Measurements from ENCODE around the gene LMO7.
"Not testable (repeated sequence)": the region's sequence is repeated elsewhere in the genome, so short reads cannot be mapped to it uniquely, and the experiment has no call there.

LMO7 gene

GRCh38 chr13:75743072-75743471 lies 106.9 kb downstream of the LMO7 start:
- DNase-seq (ENCODE audit: low read depth, low spot score) = not testable (repeated sequence)

- DNase-seq (ENCODE audit: low read depth, low spot score) = no peak
These were observed 108.0 kb downstream of the LMO7 start for GRCh38 chr13:75744127-75744526.

GRCh38 chr13:75745387-75745786 lies 109.3 kb downstream of the LMO7 start:
- no peak for DNase-seq (ENCODE audit: low read depth, low spot score)

GRCh38 chr13:75748874-75749273 lies 112.7 kb downstream of the LMO7 start:
- DNase-seq (ENCODE audit: low read depth, low spot score) = no peak

GRCh38 chr13:75749407-75749806 lies 113.3 kb downstream of the LMO7 start:
- DNase-seq (ENCODE audit: low read depth, low spot score) = no peak

- DNase-seq (ENCODE audit: low read depth, low spot score) = no peak
These were observed 115.2 kb downstream of the LMO7 start for GRCh38 chr13:75751350-75751749.

GRCh38 chr13:75752826-75753225 lies 116.7 kb downstream of the LMO7 start:
- DNase-seq (ENCODE audit: low read depth, low spot score) = no peak

GRCh38 chr13:75754936-75755335 lies 118.8 kb downstream of the LMO7 start:
- DNase-seq (ENCODE audit: low read depth, low spot score) = no peak

- no peak for DNase-seq (ENCODE audit: low read depth, low spot score)
These were observed 121.2 kb downstream of the LMO7 start for GRCh38 chr13:75757336-75757735.

- no peak for DNase-seq (ENCODE audit: low read depth, low spot score)
These were observed 123.4 kb downstream of the LMO7 start for GRCh38 chr13:75759531-75759930.

- DNase-seq (ENCODE audit: low read depth, low spot score) = no peak
These were observed 124.2 kb downstream of the LMO7 start for GRCh38 chr13:75760131-75761021.

- no peak for DNase-seq (ENCODE audit: low read depth, low spot score)
These were observed 125.2 kb downstream of the LMO7 start for GRCh38 chr13:75761369-75761768.

GRCh38 chr13:75762076-75762937 lies 126.2 kb downstream of the LMO7 start:
- peak; percentile 4 for DNase-seq (ENCODE audit: low read depth, low spot score)

- no peak for DNase-seq (ENCODE audit: low read depth, low spot score)
These were observed 126.8 kb downstream of the LMO7 start for GRCh38 chr13:75762955-75763354.

- DNase-seq (ENCODE audit: low read depth, low spot score) = no peak
These were observed 127.4 kb downstream of the LMO7 start for GRCh38 chr13:75763512-75763911.

GRCh38 chr13:75764251-75764925 lies 128.3 kb downstream of the LMO7 start:
- no peak for DNase-seq (ENCODE audit: low read depth, low spot score)

- DNase-seq (ENCODE audit: low read depth, low spot score) = no peak
These were observed 128.8 kb downstream of the LMO7 start for GRCh38 chr13:75764926-75765310.

- no peak for DNase-seq (ENCODE audit: low read depth, low spot score)
These were observed 130.5 kb downstream of the LMO7 start for GRCh38 chr13:75766636-75767035.

- DNase-seq (ENCODE audit: low read depth, low spot score) = no peak
These were observed 133.2 kb downstream of the LMO7 start for GRCh38 chr13:75769141-75769905.

- no peak for DNase-seq (ENCODE audit: low read depth, low spot score)
These were observed 134.0 kb downstream of the LMO7 start for GRCh38 chr13:75770164-75770563.

- no peak for DNase-seq (ENCODE audit: low read depth, low spot score)
These were observed 134.5 kb downstream of the LMO7 start for GRCh38 chr13:75770592-75771011.

Data from activated CD4-positive, CD25-positive, alpha-beta regulatory T cell treated with anti-CD3 and anti-CD28 coated beads, Interleukin-2, amount 50 U/mL, for 16 hours (primary cell).